IPS-18c (cell line): Measurements from ENCODE around the gene PLEKHA8.

Experiments
- H3K4me3 ChIP-seq: 2 replicates; pipeline ENCODE4 v1.7.0; 2013; ENCODE audit warnings: low read depth, mild to moderate bottlenecking, low read length, moderate library complexity; ENCODE audit not compliant: insufficient read depth
- H3K9me3 ChIP-seq: one replicate; pipeline ENCODE4 v1.6.1; 2013; ENCODE audit warnings: mild to moderate bottlenecking, low read length, moderate library complexity; ENCODE audit not compliant: control insufficient read depth, insufficient read depth

Gene PLEKHA8

DNA sequence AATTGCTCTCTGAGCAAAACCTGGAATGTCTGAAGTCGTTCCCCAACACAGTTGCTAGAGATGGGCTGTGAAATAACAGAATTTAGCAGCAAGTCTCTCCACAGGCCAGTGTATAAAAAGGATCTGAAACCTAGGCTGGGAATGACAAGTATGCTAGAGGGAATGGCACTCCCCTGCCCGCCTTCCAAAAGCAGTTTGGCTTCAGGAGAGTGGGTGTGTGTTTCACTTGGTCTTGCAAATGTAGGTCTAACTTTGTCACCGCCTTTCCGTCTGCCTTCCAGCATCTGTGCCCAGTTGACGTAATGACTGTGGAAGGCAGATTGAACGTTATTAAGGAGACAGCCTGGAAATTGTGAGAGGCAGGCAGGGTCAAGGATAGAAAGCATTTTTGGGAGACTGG, 88.6 kb downstream of the PLEKHA8 start:
- Histone ChIP-seq H3K4me3 (no peak overlapping the region), H3K9me3 (no peaks in the 10 kb centered on the region)

DNA sequence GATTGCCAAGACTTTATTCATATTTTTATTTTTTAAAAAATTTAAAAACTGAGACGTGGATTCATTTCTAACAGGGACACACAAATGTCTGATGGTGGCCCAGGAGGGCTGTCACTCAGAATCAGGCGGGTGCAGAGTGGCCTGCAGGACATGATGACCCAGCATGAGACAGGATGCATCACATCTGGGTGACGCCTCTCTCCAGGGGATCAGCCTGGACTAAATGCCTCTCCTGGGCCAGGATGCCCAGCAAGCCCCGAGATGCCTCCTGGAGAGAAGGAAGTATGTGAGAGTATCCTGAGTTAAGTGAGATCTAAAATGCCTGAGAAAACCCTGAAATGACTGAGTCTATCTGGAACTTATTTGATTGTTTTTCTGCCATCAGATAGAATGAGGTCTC, 89.7 kb downstream of the PLEKHA8 start:
- Histone ChIP-seq H3K4me3 (no peak overlapping the region), H3K9me3 (no peaks in the 10 kb centered on the region)

DNA sequence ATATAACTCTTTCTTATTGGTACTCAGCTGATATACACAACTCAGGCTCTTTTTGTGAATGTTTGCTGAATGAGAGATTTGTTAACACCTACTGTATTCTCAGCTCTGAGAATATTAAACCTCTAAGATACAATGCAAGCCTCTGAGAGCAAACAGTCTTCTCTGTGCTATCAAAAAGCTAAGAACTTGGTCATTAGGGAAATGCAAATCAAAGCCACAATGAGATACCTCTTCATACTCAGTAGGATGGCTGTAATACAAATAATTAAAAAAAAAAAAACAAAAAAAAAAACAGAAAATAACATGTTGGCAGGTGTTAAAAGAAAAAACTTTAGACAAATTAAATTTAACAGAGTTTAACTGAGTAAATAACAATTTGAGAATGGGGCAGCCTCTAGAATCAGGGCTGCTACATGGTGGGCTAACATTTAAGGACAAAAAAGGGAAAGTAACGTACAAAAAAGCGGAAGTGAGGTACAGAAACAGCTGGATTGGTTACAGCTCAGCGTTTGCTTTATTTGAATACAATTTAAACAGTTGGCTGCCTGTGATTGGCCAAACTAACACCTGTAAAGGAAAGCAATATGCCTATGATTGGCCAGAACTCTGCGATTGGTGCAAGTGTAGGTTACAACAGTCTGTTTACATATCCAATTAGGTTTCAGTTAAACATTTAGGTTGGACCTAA, 91.8 kb downstream of the PLEKHA8 start:
- H3K4me3 ChIP-seq, result no peak overlapping the region
- no peaks in the 10 kb centered on the region for H3K9me3 ChIP-seq

DNA sequence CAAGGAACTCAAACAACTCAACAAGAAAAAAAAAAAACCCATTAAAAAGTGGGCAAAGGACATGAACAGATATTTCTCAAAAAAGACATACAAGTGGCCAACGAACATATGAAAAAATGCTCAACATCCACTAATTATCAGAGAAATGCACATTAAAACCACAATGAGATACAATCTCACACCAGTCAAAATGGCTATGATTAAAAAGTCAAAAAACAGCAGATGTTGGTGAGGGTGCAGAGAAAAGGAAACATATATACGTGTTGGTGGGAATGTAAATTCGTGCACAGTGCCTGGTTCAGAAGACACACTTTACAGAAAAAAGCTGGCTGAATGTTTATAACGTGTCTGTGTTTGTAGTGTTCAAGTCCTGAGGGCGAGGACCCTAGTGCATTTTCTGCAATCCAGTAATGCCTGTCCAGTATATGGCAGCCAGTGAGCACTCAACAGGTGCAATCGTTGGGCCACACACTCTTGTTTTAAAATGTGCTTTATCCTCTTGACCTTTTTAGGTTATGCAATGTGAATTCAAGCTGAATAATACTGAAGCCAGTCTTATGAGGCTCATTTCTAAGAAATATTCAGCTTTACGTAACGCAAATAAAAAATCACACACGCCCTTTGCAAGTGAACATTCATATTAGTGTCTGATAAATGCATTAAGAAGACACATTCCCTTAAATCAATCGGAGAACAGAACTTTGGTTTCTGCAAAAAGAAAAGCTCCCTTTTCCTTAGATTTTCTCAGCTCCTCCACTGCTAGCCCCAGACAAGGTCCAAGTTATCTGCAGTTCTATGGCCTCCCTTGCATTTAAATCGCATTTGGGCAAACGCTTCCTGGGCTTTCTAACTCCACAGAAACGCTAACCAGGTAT, 105.8 kb downstream of the PLEKHA8 start:
- H3K9me3 ChIP-seq, result no peaks in the 10 kb centered on the region
- peak overlapping the region; percentile 12; the same call in 1 of the 2 replicates for H3K4me3 ChIP-seq

DNA sequence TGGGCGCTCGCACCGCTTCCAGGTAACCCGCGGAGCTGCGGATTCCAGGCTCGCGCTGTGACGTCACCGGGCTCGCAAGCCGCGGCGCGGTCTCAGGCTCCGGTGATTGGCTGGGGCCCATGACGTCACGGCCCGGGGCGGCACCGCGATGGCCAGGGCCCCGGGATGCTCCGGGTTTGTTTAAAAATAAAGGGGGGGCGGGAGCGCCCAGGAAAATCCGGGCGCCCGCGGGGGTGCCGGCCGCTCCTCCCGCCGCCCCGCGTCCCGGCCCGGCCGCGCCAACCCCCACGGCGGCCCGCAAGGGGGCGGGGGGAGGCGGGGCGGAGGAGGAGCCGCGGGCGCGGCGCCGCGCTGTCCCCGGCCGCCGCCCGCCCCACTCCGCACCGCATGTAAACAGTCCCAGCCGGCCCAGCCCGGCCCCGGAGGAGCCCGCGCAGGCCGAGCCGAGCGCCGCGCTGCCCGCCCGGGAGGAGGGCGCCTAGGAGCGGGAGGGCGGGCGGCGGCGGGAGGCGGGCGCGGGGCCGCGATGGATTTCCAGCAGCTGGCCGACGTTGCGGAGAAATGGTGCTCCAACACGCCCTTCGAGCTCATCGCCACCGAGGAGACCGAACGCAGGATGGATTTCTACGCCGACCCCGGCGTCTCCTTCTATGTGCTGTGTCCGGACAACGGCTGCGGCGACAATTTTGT, 106.5 kb downstream of the PLEKHA8 start, which contains the start of gene MTURN:
Gene MTURN, plus strand, starts transcription at position 376 of the 690 bp plus-strand sequence. Its CDS starts 151 bp downstream, at position 527.
- Histone ChIP-seq H3K9me3 (no peaks in the 10 kb centered on the region), H3K4me3 (peak within 1 kb of the TSS; percentile 81)

DNA sequence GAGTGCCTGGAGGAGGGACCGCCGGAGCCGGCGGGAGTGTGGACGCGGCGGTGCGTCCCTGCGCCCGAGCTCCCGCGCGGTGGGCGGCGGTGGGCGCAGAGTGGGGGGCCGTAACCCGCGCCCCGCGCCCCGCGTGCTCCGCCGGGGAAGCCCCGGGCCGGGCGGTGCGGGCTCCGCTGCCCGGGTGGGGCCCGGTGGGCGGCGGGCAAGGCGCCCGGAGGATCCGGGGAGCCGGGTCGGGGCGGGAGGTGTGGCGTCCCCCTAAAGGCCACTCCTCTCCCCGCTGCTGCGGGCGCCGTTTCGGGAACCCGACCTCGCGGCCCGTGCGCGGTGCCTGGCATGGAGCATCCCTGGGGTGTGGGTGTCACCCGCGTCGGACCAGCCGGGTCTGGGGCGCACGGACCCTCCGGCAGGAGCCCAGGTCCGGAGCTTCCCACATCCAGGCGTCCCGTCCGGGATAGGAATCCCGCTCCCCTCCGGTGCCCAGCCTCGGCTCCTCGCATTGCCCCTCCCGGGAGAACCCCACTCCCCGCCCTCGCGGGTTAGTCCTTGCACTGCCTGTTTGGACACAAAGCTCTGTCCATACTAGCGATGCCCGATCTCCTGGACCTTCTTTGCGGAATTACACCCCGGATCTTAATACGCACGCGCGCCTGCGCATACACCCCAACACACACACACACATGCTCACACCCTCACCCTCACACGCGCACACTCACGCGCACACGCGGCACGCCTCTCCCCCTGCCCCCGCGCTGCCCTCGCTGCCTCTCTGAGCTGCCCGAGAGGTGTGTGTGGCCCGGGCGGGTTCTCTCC, 107.3 kb downstream of the PLEKHA8 start:
- H3K9me3 ChIP-seq, result no peaks in the 10 kb centered on the region
- peak overlapping the region; percentile 81 for H3K4me3 ChIP-seq

DNA sequence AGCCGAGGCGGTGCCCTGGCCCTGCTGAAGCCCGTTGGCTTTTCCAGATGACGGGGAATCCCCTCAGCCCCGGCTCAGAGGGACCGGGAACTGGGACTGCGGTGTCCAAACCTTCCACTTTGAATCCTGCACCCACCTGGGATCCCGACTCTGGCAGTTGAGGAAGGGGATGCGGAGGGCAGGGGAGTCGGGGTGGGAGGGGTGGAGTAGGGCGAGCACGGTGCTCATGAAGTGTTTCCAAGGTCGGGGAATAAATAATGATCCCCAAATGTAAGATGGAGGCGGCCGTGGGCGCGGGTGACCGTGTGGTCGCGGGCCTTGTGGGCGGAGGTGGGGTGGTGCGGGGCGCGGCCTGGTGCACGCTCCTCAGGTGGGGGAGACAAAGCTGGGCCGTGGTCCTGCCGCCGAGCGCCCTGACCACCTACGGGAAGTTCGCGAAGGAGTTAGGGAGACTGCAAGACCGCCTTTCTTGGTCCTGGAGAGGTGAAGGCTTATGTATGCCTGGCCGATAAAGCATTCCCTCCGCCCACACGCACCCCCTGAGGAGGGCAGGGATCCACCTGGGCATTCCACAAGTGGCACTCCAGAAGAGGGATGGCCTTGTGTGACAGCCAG, 108.0 kb downstream of the PLEKHA8 start:
- no peaks in the 10 kb centered on the region for H3K9me3 ChIP-seq
- peak overlapping the region; percentile 81 for H3K4me3 ChIP-seq

DNA sequence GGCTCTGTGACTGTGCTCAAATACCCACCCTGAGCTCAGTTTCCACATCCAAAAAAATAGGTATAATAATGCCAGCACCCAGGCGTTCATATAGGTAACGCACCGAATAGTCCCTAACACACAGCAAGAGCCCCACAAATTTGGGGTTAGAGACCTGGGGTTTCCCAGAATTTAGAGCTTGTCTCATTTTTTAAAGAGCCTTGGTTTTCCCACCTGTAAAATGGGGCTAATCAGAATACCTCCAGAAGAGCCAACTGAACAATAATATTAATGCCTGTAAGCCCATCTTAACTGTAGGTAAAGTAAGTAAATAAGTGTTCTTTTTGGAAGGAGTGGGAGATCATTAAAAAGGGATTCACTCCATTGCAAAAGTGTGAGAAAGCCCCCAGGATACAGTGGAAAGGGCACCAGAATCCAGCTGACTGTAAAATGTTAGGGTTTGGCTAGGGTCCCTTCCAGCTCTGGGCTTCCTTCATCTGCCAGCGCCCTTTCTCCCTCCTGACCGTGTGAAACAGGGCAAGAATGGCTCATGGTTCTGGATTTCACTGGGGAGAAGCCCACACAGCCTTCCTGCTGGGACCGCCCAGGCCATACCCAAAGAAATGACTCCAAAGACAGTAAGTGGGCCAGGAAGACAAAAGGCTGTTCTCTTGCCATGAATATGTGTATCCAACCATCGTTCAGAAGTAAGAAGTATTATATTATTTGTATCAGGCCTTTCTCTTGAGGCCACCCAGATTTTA, 108.7 kb downstream of the PLEKHA8 start:
- no peaks in the 10 kb centered on the region for H3K9me3 ChIP-seq
- H3K4me3 ChIP-seq, result peak overlapping the region; percentile 81

DNA sequence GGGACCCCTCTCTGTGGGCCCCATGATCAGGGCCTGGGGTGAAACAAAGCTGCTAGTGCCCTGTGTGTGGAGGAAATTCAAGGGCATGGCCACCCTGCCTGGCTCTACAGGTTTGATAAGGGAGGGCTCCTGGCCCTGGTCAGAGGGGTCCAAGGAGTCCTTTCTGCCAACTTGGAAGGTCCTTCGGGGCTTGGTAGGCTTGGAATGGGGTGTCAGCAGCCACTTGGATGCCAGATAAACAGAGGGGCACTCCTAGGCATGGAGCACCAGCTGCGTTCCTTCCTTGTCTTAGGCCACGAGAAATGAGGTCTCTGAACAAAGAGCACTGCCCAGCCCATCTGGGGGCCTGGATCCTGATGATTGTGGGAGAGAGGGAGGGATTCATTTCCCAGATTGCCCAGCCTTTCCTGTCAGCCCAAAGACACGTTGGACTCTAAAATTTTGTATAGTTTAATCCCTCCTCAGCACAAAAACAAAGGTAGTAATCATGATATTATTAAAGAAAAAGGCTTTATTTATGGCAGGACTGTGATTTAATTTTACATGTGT, 111.7 kb downstream of the PLEKHA8 start:
- no peaks in the 10 kb centered on the region for H3K9me3 ChIP-seq
- H3K4me3 ChIP-seq, result no peak overlapping the region

DNA sequence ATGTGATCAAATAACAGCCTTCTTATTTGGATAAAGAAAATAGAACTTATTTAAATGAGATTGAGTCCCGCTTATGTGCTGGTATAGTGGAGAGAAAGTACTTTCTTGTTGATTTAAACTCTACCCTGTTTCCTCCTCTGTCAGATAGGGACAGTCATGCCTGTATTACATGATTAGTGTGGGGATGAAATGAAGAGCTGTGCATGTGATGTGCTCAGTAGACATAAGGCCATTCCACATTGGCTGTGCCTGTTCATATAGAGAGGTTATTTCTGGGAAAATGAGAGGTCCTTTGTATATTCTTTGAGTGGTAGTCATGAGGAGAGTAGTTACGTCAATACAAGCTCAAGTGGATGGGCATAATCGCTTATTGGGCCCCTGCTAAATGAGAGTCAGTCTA, 112.2 kb downstream of the PLEKHA8 start:
- Histone ChIP-seq H3K4me3 (no peak overlapping the region), H3K9me3 (no peaks in the 10 kb centered on the region)

DNA sequence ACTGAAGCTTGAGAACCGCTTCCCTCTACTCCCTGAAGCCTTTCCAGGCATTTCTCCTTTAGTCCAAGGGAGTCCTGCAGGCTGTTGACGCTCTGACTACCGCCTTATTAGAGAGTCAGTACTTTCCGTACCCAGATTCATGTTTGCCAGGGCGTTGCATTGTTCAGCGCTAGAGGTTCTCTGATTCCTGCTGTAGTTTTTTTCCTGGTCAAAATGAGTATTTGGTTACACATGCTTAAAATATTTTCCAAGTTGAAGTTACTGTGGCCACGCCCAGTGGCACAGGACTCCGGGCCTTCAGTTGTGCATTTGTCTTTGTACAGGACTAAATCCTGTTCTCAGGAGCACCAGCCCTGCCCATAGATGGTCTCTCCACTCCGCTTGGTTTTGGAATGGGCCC, 114.5 kb downstream of the PLEKHA8 start:
- Histone ChIP-seq H3K4me3 (no peak overlapping the region), H3K9me3 (no peaks in the 10 kb centered on the region)

DNA sequence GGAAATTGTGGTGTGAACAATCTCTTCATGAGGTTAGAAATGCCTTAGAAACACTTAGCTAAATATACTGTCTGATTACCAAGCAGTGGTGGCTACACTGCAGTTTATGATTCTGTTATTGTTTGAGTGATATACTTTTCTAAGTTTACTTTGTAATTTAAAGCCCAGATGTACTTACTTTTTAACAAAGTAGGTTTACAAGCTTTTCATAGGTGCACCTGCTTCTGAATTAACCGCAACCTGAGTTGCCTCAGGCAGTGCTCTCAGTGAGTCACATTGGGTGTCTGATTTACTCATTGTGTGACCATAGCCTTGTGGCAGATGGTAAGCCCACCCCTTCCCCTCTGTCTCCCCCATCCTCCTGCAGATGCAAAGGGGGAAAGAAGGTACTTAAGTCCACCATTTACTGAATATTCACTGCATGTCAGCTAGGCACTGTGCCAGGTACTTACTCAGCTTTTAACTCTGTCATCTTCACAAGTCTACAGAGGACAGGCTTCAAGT, 115.6 kb downstream of the PLEKHA8 start:
- H3K4me3 ChIP-seq, result no peak overlapping the region
- no peaks in the 10 kb centered on the region for H3K9me3 ChIP-seq

DNA sequence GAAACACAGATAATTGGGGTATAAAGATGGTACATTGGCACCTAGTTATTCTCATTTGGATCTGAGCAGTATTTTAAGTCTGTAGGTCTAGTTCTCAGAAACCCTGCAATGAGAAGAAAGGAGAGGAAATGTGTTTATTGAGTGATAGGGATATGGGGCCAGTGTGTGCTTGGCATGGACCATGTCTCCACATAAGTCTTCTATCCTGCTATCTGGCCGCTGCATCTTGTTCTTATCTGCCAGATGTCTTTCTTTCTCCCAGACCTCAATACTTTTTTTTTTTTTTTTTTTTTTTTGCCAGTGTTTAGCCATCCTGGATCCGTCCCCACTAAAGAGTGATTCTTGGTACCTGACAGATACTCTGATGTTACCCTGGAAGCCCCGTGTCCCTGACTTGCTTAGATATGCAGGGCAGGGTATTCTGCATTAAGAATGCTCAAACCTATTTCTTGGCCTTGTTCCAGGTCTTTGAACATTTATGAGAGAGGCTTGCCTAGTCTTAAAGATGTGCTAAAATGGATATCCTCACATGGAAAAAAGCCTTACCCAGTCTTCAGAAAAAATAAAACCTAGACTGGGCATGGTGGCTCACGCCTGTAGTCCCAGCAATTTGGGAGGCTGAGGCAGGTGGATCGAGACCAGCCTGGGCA, 116.6 kb downstream of the PLEKHA8 start:
- Histone ChIP-seq H3K4me3 (no peak overlapping the region), H3K9me3 (no peaks in the 10 kb centered on the region)

DNA sequence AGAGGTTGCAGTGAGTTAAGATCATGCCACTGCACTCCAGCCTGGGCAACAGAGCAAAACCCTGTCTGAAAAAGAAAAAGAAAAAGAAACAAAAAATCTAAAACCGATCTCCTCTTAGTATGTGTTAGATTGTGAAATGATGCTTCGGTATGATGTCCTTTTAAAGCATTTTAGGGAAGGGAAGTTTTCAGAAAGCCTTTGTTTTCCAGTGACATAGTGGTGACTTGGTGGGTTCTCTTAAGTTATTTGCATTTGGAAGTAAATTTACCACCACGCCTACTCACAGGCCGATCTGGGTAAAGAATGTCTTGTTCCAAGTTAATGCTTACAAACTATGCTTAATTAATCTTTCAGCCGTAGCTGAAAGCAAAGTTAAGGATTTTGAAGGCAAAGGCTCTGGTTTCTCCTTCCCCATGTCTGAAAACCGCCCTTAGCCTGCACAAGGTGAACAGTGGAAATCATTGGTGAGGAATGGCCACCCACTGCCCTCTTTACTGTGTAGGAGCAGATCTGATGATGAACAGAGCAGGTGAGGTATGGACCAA, 117.3 kb downstream of the PLEKHA8 start:
- H3K9me3 ChIP-seq, result no peaks in the 10 kb centered on the region
- no peak overlapping the region for H3K4me3 ChIP-seq

DNA sequence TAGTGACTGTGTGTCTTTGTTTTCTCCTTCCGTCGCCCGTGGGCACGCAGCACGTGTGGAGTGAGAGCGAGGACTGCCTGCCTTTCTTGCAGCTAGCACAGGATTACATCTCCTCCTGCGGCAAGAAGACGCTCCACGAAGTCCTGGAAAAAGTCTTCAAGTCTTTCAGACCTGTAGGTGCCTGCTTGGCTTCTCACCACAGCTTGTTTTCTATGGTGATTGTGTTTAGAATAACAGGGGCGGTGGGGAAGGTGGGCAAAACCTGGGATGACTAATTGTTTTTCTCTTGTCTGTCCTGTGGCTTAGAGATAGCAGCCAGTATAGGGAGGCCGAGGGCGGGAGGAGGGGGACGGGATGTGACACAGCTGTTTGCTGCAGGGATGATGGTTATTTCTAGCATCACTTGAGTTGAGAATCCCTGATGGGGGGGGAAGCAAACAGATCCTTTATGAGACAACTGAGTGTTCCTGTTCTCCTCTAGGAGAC, 118.0 kb downstream of the PLEKHA8 start:
- Histone ChIP-seq H3K4me3 (no peak overlapping the region), H3K9me3 (no peaks in the 10 kb centered on the region)
